NCI-H526 treated with DMSO at 0.1 percent for 48 hours (cell line): ENCODE results near the gene CADM4.

Source experiments
- DNase-seq: peaks from one replicate; lab custom pipeline; 2025; lab: John Stamatoyannopoulos, UW

Gene CADM4

DNA sequence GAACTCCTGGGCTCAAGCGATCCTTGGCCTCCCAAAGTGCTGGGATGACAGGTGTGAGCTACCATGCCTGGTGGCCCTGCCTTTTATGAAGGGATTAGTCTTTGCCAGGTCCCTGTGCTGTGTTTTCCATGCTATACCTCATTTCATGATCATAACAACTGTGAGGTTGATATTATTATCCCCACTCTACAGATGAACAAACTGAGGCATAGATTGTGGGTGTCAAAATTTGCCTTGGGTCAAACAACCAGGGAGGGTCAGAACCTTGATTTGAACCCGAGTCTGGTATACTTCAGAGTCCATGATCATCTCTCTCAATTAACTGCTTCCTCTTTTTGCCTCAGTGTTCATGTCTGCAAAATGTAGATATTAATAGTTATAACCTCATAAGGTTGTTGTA, 57.2 kb downstream of the CADM4 start:
- DNase-seq = no peak

DNA sequence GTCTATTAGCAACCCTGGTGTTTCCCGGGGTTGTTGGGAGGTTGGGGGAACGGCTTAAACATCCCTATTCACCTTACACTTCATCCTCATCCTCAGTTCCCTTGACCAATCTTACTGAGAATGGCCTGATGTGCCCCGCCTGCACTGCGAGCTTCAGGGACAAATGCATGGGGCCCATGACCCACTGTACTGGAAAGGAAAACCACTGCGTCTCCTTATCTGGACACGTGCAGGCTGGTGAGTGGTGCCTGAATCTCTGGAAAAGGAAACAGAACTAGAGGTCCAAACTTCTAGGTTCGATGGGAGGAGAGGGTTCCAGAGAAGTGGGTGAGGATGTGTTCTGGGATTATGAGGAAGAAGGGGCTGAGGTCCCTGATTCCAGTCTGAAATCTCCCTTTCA, 58.2 kb downstream of the CADM4 start:
- no peak for DNase-seq

DNA sequence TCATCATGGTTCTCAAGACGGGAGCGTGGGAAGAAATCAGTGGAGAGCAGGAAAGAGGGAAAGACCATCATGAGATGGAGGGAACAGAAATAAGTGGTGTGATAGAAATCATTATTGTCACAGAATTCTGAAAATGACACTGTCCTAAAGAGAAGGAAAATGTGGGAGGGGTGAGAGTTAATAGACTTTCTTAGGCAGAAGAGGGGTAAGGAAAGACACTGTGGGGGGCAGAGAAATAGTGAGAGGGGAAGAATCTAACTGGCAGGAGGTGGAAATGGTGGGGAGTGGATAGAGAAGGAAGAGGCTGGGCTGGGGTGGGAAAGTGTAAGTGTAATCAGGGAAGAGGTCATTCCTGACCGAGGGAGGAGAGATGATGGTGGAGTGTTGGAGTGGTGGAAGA, 60.9 kb downstream of the CADM4 start:
- no peak for DNase-seq

DNA sequence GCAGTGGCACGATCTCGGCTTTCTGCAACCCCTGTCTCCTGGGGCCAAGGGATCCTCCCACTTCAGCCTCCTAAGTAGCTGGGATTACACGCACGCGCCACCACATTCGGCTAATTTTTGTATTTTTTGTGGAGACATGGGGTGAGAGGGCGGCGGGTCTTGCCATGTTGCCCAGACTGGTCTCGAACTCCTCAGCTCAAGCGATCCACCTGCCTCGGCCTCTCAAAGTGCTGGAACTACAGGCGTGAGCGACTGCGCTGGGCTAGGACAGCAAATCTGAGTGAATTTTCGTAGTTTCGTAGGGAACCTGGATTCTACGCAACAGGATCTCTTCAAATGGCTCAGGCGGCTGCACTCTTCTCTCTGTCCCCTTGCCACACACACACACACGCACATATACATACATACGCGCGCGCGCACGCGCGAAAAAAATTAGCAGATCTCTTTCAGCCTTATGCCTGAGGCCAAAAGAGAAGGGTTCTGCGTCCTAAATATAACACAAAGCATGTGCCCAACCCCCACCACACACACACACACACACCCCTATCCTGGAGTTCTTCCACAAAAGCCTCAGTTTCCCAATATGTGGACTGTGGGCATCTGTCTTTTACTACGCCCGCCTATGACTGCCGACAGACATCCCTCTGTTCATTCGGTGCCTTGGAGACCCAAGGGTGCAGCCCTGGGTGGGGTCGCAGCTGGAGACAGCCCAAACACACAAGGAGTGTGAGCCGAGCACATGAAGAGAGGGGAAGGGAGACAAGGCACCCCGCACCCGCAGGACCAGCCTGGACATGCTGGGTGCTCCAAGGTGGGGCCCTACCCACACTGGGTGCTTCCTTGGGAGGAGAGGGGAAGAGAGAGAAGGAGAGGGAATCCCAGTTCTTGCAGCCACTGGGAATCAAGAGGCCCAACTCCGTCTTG, 63.4 kb downstream of the CADM4 start:
- no peak for DNase-seq

DNA sequence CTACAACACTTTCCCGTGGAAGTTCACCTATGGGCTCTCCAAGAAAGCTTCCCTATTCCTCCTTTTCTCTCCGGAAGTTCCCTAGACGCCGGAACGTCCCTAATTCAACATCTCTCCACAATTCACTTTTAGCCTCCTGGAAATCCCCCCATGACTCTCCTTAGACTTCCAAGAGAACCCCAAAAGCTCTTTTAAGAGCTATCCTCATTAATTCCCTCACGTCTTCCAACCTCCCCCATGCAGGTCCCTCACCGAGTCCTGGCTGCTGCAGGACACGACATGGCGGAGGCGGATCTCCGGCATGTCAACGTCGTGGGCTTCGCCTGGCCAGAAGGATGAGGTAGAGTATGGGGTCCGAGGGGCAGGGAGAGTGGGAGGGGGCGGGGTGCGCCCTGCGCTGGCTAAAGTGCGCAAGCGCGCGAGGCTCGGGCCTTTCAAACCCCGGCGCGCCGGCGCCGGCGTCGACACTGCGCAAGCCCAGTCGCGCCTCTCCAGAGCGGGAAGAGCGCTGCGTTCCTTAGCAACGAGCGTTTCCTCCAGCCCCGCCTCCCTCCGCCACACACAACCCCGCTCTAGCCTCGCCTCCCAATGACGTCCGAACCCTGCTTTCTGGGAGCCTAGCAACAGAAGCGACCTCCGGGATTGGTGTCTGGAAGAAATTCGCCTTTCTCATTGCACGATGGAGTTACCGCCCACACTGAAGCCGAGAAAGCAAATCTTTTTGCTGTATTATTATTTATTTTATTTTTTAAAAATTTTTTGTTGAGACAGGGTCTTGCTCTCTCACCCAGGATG, 64.3 kb downstream of the CADM4 start, which contains the start of the genes PINLYP and XRCC1:
Gene PINLYP (plus strand): TSS at position 646 of the 795 bp plus-strand sequence. CDS start 1,391 bp downstream, outside the sequence.
Gene XRCC1 (minus strand): TSS at position 372 of the 795 bp plus-strand sequence. CDS start 69 bp downstream, at position 303.
- peak; percentile 99 for DNase-seq

DNA sequence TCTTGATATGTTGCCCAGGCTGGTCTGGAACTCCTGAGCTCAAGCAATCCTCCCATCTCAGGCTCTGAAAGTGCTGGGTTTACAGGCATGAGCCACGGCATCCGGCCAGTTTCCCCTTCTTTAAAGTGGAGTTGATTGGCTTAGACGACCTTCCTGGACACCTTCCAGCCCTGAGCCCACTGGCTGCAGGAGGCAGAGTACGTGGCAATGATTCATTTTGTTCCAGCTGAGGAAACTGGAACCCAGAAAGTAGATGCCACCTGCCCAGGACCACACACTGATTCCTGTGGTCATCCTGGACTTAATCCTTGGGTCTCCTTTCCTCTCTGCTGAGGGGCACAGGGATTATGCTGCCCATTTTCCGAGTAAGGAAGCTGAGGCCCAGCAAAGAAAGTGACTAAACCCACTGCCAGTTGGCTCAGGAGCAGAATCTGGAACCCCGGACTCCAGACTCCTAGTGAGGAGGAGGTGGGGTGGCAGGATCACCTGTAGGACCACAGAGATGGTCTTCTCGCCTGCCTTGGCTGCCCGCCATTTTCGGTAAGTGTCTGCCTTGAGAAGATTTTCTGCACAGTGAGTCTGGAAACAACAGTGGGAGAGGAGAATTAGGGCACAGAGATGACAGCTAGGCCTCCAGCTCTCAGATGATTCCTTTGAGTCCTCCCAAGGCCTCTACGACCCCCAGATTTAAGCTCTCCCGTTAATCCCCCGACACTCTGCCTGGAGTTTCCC, 65.1 kb downstream of the CADM4 start:
- DNase-seq = no peak
